ENCODE results near the gene ZDHHC12.

DNA sequence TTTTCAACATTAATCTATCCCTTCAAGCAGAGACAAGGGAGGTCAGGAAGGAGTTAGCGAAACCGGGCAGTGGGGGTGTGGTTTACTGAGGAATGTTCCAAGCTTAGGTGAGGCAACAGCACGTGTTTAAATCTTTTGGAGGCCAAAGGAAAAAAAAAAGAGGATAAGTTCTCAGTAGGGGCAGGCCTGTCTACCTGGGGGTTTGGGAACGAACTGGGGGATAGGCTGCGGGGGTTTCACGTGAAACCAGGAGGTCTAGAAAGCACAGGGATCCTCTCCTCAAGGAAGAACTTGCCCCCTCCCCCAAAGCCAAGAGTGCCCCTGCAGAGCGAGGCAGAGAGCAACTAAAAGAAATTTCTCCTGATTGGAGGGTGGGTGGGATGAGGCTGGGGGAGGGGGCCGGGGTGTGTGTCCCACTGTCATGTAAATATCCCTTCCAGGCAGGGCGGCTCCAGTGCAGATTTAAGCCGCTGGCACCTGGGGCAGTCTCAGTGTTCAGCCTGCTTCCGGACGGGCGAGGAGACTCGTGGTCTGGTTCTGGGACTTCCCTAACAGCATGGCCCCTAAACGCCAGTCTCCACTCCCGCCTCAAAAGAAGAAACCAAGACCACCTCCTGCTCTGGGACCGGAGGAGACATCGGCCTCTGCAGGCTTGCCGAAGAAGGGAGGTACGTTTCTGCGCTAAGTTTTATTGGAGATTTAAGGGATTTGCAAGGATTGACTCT is 40.4 kb downstream of the ZDHHC12 start:
- TF ChIP-seq, protein P1, sequence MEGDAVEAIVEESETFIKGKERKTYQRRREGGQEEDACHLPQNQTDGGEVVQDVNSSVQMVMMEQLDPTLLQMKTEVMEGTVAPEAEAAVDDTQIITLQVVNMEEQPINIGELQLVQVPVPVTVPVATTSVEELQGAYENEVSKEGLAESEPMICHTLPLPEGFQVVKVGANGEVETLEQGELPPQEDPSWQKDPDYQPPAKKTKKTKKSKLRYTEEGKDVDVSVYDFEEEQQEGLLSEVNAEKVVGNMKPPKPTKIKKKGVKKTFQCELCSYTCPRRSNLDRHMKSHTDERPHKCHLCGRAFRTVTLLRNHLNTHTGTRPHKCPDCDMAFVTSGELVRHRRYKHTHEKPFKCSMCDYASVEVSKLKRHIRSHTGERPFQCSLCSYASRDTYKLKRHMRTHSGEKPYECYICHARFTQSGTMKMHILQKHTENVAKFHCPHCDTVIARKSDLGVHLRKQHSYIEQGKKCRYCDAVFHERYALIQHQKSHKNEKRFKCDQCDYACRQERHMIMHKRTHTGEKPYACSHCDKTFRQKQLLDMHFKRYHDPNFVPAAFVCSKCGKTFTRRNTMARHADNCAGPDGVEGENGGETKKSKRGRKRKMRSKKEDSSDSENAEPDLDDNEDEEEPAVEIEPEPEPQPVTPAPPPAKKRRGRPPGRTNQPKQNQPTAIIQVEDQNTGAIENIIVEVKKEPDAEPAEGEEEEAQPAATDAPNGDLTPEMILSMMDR (tag by site-specific recombination; IDR thresholded peaks at IDR 0.05) = no peak
- no peak for TF ChIP-seq ZNF174 (tag by site-specific recombination; IDR thresholded peaks at IDR 0.05)
- TF ChIP-seq GLIS2 (tag by site-specific recombination; IDR thresholded peaks at IDR 0.05) = no peak
- no peak for TF ChIP-seq ZNF423 (tag by site-specific recombination; IDR thresholded peaks at IDR 0.05)
- TF ChIP-seq HOXA7 (CRISPR knock-in tag; IDR thresholded peaks at IDR 0.05; ENCODE audit: borderline replicate concordance) = no peak
- TF ChIP-seq SP2 (tag by site-specific recombination; IDR thresholded peaks at IDR 0.05) = 0 out of 2 replicates have a peak, but pooled peaks have one; percentile 5
- TF ChIP-seq, protein P2, sequence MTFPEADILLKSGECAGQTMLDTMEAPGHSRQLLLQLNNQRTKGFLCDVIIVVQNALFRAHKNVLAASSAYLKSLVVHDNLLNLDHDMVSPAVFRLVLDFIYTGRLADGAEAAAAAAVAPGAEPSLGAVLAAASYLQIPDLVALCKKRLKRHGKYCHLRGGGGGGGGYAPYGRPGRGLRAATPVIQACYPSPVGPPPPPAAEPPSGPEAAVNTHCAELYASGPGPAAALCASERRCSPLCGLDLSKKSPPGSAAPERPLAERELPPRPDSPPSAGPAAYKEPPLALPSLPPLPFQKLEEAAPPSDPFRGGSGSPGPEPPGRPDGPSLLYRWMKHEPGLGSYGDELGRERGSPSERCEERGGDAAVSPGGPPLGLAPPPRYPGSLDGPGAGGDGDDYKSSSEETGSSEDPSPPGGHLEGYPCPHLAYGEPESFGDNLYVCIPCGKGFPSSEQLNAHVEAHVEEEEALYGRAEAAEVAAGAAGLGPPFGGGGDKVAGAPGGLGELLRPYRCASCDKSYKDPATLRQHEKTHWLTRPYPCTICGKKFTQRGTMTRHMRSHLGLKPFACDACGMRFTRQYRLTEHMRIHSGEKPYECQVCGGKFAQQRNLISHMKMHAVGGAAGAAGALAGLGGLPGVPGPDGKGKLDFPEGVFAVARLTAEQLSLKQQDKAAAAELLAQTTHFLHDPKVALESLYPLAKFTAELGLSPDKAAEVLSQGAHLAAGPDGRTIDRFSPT (tag by site-specific recombination; IDR thresholded peaks at IDR 0.05) = no peak
- no peak for TF ChIP-seq YY1 (tag by site-specific recombination; IDR thresholded peaks at IDR 0.05)
- peak; percentile 31; the same call in 1 of the 2 replicates for TF ChIP-seq ZXDB (tag by site-specific recombination; IDR thresholded peaks at IDR 0.05)
- no peak for TF ChIP-seq HOXC10 (CRISPR knock-in tag; IDR thresholded peaks at IDR 0.05)

All from HEK293 (cell line).